ENCODE results near the gene GUCA1C. TPM values are rescaled to one million over a fixed set of nuclear protein-coding genes. Genes with fewer than 3 reads are reported as not detected.

The GUCA1C gene
- total and polyA plus RNA-seq, 2 of the 13 experiments (the other 11 are each of a cell fraction or from before 2014, with no cell fraction given), result not detected

- TF ChIP-seq THAP9 (CRISPR knock-in tag; IDR thresholded peaks at IDR 0.05; ENCODE audit: borderline replicate concordance), result no peak
- no peak for TF ChIP-seq SOX13 (IDR thresholded peaks at IDR 0.05)
- TF ChIP-seq SOX13 (CRISPR knock-in tag; conservative IDR thresholded peaks at IDR 0.05 in 1 of 2, IDR thresholded peaks at IDR 0.05 in 1 of 2), result no peak
- no peak for TF ChIP-seq PBX2 (CRISPR knock-in tag; IDR thresholded peaks at IDR 0.05)
- no peak for TF ChIP-seq TOPORS (CRISPR knock-in tag; IDR thresholded peaks at IDR 0.05)
- TF ChIP-seq ZNF713 (CRISPR knock-in tag; IDR thresholded peaks at IDR 0.05), result no peak
- TF ChIP-seq ZNF362 (CRISPR knock-in tag; IDR thresholded peaks at IDR 0.05; ENCODE audit: borderline replicate concordance), result no peak
- no peak for TF ChIP-seq STAT5B (CRISPR knock-in tag; IDR thresholded peaks at IDR 0.05)
- TF ChIP-seq SNAPC5 (CRISPR knock-in tag; IDR thresholded peaks at IDR 0.05; ENCODE audit: borderline replicate concordance), result no peak
- TF ChIP-seq U2AF1 (optimal IDR thresholded peaks at IDR 0.05; ENCODE audit: low read depth, low read length), result no peak
These were observed 61.8 kb downstream of the GUCA1C start (continued) for GRCh38 chr3:108891833-108892232.
